Measurements from ENCODE around the gene EDC4. TPM values are rescaled to one million over a fixed set of nuclear protein-coding genes. Genes with fewer than 3 reads are reported as not detected.
A peak's percentile ranks its signal among the peaks of the same experiment; 100 is the strongest.

EDC4 gene
- total and polyA plus RNA-seq, 9 of the 15 experiments (the other 6 are each of a cell fraction or from before 2014, with no cell fraction given): 1.1 to 131 (median 74.0) TPM

- no peak overlapping the region for H3K4me3 ChIP-seq
- H3K4me1 ChIP-seq (replicated peaks in 1 of 2; ENCODE audit: control insufficient read depth in 2 of 2, insufficient read depth in 2 of 2, low read length in 2 of 2): peaks cover 21% of the 10 kb centered on the region in 2 experiments; a peak in 4 of 5 replicates
- H3K9ac ChIP-seq (ENCODE audit: insufficient read depth in 1 of 2, low read depth in 2 of 2, low read length in 2 of 2): no peak overlapping the region
- ATAC-seq (no peak), DNase-seq (ENCODE audit: extremely low read depth in 1 of 4, low spot score in 3 of 4) (no peak), FAIRE-seq (no peak)
- no peaks in the 10 kb centered on the region for H3K9me1 ChIP-seq (ENCODE audit: control insufficient read depth, insufficient read depth, low read length)
- H2AFZ ChIP-seq (ENCODE audit: low read depth, low read length): no peak overlapping the region
- no peak overlapping the region for H3K4me2 ChIP-seq (ENCODE audit: insufficient read depth, low read length)
- no peaks in the 10 kb centered on the region for H3K9me3 ChIP-seq (replicated peaks; ENCODE audit: control insufficient read depth, insufficient read depth, low read depth, low read length)
- peaks cover 34% of the 10 kb centered on the region for H3K79me2 ChIP-seq (ENCODE audit: control insufficient read depth, insufficient read depth, low read length)
- in situ Hi-C loops (cut with MboI) (no loop called here), intact Hi-C loops (cut with micrococcal nuclease) (no loop called here)
- BruUV-seq (replicated peaks): no TSS peak
- POLR2A ChIA-PET: interaction anchor here (0.7 to 2.1 kb wide), 7 partner anchors 9 to 26 kb away, joined by 3 to 10 read pairs (median 4); partner anchors contain the start of gene NRN1L
- peaks cover 79% of the 10 kb centered on the region; the same call in 2 of the 3 replicates for H3K36me3 ChIP-seq (ENCODE audit: control insufficient read depth, insufficient read depth, low read length)
- no peak for TF ChIP-seq LARP7 (IDR thresholded peaks at IDR 0.05)
- no peak for TF ChIP-seq ZBTB26 (CRISPR knock-in tag; IDR thresholded peaks at IDR 0.05)
- TF ChIP-seq PBX2 (CRISPR knock-in tag; IDR thresholded peaks at IDR 0.05; ENCODE audit: low read depth): no peak
- no peak for TF ChIP-seq PBX2 (tag; conservative IDR thresholded peaks at IDR 0.05; ENCODE audit: low read depth)
- no peak for TF ChIP-seq AFF1 (IDR thresholded peaks at IDR 0.05; ENCODE audit: low read depth in 1 of 2, partially characterized antibody in 2 of 2)
- TF ChIP-seq KHSRP (IDR thresholded peaks at IDR 0.05): no peak
- no peak for TF ChIP-seq MTF1 (CRISPR knock-in tag; IDR thresholded peaks at IDR 0.05; ENCODE audit: borderline replicate concordance)
- peak; percentile 24; the same call in 1 of the 2 replicates for TF ChIP-seq C11orf30 (IDR thresholded peaks at IDR 0.05; ENCODE audit: low read depth)
- TF ChIP-seq HDGF (IDR thresholded peaks at IDR 0.05): no peak
- TF ChIP-seq ZFP36 (IDR thresholded peaks at IDR 0.05; ENCODE audit: low read depth, low read length, partially characterized antibody): no peak
- peak; percentile 40; the same call in 1 of the 2 replicates for TF ChIP-seq ZNF316 (IDR thresholded peaks at IDR 0.05)
- no peak for TF ChIP-seq SOX6 (IDR thresholded peaks at IDR 0.05)
- TF ChIP-seq MECOM (CRISPR knock-in tag; IDR thresholded peaks at IDR 0.05): no peak
- no peak overlapping the region for H3K27ac ChIP-seq (ENCODE audit: extremely low read depth, low read depth, low read length)
- H3K27me3 ChIP-seq (ENCODE audit: control insufficient read depth in 2 of 2, insufficient read depth in 2 of 2, low read length in 2 of 2): no peaks in the 10 kb centered on the region
- H4K20me1 ChIP-seq (replicated peaks; ENCODE audit: control insufficient read depth, insufficient read depth, low read length): peaks cover 7% of the 10 kb centered on the region
- CTCF ChIA-PET (ENCODE audit: low intra/inter-chr PET ratio): no interaction called here
- WGBS (ENCODE audit: insufficient coverage, low coverage, missing lambda C conversion rate): 56% methylated on average over 3 of the region's 3 CpGs
Observed at GRCh38 chr16:67871256-67871655, 1.6 kb upstream of the EDC4 start.
